GM23338 (cell line): Measurements from ENCODE around the gene COL4A2. TPM values are rescaled to one million over a fixed set of nuclear protein-coding genes. Genes with fewer than 3 reads are reported as not detected.

ENCODE experiments used
- ATAC-seq: fragments of 200-7000 bp; cut with Tn5 transposase; 3 replicates; pipeline ENCODE4 v1.9.1; 2020
- DNase-seq: peaks from one replicate; pipeline ENCODE4 v3.0.0-alpha.2; 2015; ENCODE audit warnings: low spot score
- H2AFZ ChIP-seq: fragments of 200-600 bp; sonication (generic); 2 replicates; pipeline ENCODE4 v1.8.0; 2016; ENCODE audit warnings: antibody characterized with exemption, mild to moderate bottlenecking, moderate library complexity
- H3F3A ChIP-seq: fragments of 200-600 bp; sonication (generic); replicated peaks from 2 replicates; pipeline ENCODE4 v1.8.0; 2017; ENCODE audit warnings: antibody characterized with exemption, mixed run types, low read depth
- H3K27ac ChIP-seq: fragments of 200-600 bp; sonication (generic); 2 replicates; pipeline ENCODE4 v1.6.1; 2016; ENCODE audit warnings: low read depth
- H3K27me3 ChIP-seq: fragments of 200-600 bp; sonication (generic); 2 replicates; pipeline ENCODE4 v1.8.0; 2016; ENCODE audit warnings: mild to moderate bottlenecking, mixed run types, moderate library complexity; ENCODE audit not compliant: insufficient read depth
- H3K36me3 ChIP-seq: fragments of 200-600 bp; sonication (generic); 2 replicates; pipeline ENCODE4 v1.8.0; 2016; ENCODE audit warnings: mild to moderate bottlenecking; ENCODE audit not compliant: insufficient read depth
- H3K4me1 ChIP-seq: fragments of 200-600 bp; sonication (generic); 2 replicates; pipeline ENCODE4 v1.8.0; 2016; ENCODE audit warnings: mild to moderate bottlenecking, moderate library complexity; ENCODE audit not compliant: insufficient read depth
- H3K4me2 ChIP-seq: fragments of 200-600 bp; sonication (generic); 2 replicates; pipeline ENCODE4 v1.7.1; 2017; ENCODE audit warnings: mixed run types
- H3K4me3 ChIP-seq: fragments of 200-600 bp; sonication (generic); 2 replicates; pipeline ENCODE4 v1.6.1; 2016; ENCODE audit warnings: mixed run types
- H3K79me2 ChIP-seq: fragments of 200-600 bp; sonication (generic); replicated peaks from 2 replicates; pipeline ENCODE4 v1.8.0; 2017; ENCODE audit warnings: mild to moderate bottlenecking; ENCODE audit not compliant: insufficient read depth
- H3K9me2 ChIP-seq: fragments of 200-600 bp; sonication (generic); 2 replicates; pipeline ENCODE4 v1.8.0; 2017; ENCODE audit not compliant: insufficient read depth
- H4K20me1 ChIP-seq: fragments of 200-600 bp; sonication (generic); replicated peaks from 2 replicates; pipeline ENCODE4 v1.8.0; 2017; ENCODE audit warnings: mild to moderate bottlenecking; ENCODE audit not compliant: insufficient read depth
- H3K27ac Mint-ChIP-seq: 2 replicates; pipeline ENCODE4 v1.8.0; 2020; ENCODE audit warnings: inconsistent platforms, mild to moderate bottlenecking, moderate library complexity, mixed read lengths
- H3K27me3 Mint-ChIP-seq: 3 replicates; pipeline ENCODE4 v1.8.0; 2022; ENCODE audit warnings: low read depth, mild to moderate bottlenecking, moderate library complexity, mixed read lengths, inconsistent platforms; ENCODE audit not compliant: insufficient read depth, poor library complexity
- H3K36me3 Mint-ChIP-seq: 3 replicates; pipeline ENCODE4 v1.8.0; 2021; ENCODE audit warnings: low read depth, mild to moderate bottlenecking, inconsistent platforms, moderate library complexity, mixed read lengths
- H3K4me1 Mint-ChIP-seq: 3 replicates; pipeline ENCODE4 v1.8.0; 2020; ENCODE audit warnings: mild to moderate bottlenecking, inconsistent platforms, mixed read lengths
- H3K4me3 Mint-ChIP-seq: 3 replicates; pipeline ENCODE4 v1.8.0; 2021; ENCODE audit warnings: moderate library complexity, mild to moderate bottlenecking, inconsistent platforms, mixed read lengths
- H3K9me3 Mint-ChIP-seq: 3 replicates; pipeline ENCODE4 v1.8.0; 2020; ENCODE audit warnings: moderate library complexity, mild to moderate bottlenecking, inconsistent platforms, mixed read lengths
- CREB1 ChIP-seq: fragments of 250-450 bp; sonication (Bioruptor Pico); IDR thresholded peaks from 2 replicates; pipeline ENCODE4 v1.5.0; 2020; ENCODE audit warnings: low read depth, mild to moderate bottlenecking, moderate library complexity
- CTCF ChIP-seq, 2 experiments: fragments of 200-600 bp in 1 of 2; sonication (generic) in 1 of 2; conservative IDR thresholded peaks; 2 replicates each; pipeline versions ENCODE4 v1.5.1 to v1.6.1; 2016 to 2017; ENCODE audit warnings: antibody characterized with exemption in 2 of 2, low read depth in 2 of 2, mild to moderate bottlenecking in 2 of 2, moderate library complexity in 1 of 2
- ETS1 ChIP-seq: IDR thresholded peaks from 2 replicates; pipeline ENCODE4 v1.6.1; 2016; ENCODE audit warnings: antibody characterized with exemption
- EZH2 ChIP-seq: fragments of 200-600 bp; sonication (generic); IDR thresholded peaks from one replicate; pipeline ENCODE4 v1.8.0; 2017; ENCODE audit warnings: antibody characterized with exemption, mild to moderate bottlenecking, low read depth; ENCODE audit not compliant: unreplicated experiment
- EZH2phosphoT487 ChIP-seq: fragments of 200-600 bp; sonication (generic); IDR thresholded peaks from one replicate; pipeline ENCODE4 v1.8.1; 2018; ENCODE audit warnings: antibody characterized with exemption; ENCODE audit not compliant: unreplicated experiment
- JUNB ChIP-seq: IDR thresholded peaks from one replicate; pipeline ENCODE4 v1.6.1; 2016; ENCODE audit warnings: antibody characterized with exemption; ENCODE audit not compliant: unreplicated experiment
- NANOG ChIP-seq: IDR thresholded peaks from 2 replicates; pipeline ENCODE4 v1.6.1; 2016; ENCODE audit warnings: antibody characterized with exemption, borderline replicate concordance
- POLR2AphosphoS5 ChIP-seq: IDR thresholded peaks from 2 replicates; pipeline ENCODE4 v1.6.1; 2016; ENCODE audit warnings: antibody characterized with exemption, low read depth
- STAT1 ChIP-seq: IDR thresholded peaks from one replicate; pipeline ENCODE4 v1.6.1; 2016; ENCODE audit warnings: antibody characterized with exemption; ENCODE audit not compliant: unreplicated experiment
- ZNF114 ChIP-seq: fragments of 250-450 bp; sonication (Bioruptor Pico); IDR thresholded peaks from 2 replicates; pipeline ENCODE4 v1.5.0; 2020; ENCODE audit warnings: mild to moderate bottlenecking, moderate library complexity
- ZNF331 ChIP-seq: fragments of 250-450 bp; sonication (Bioruptor Pico); IDR thresholded peaks from 2 replicates; pipeline ENCODE4 v1.5.0; 2020; ENCODE audit warnings: low read depth, mild to moderate bottlenecking, moderate library complexity
- ZNF462 ChIP-seq: fragments of 250-450 bp; sonication (Bioruptor Pico); IDR thresholded peaks from 2 replicates; pipeline ENCODE4 v1.5.0; 2020; ENCODE audit warnings: mild to moderate bottlenecking, moderate library complexity
- polyA plus RNA-seq: library from polyadenylated mRNA; unstranded; fragments of >200 nt; fragmentation: Nextera tagmentation; extraction: Ambion mirVana; gene quantifications from 2 replicates; pipeline ENCODE4 v1.2.1, GENCODE V29; 2016
- total RNA-seq: library from RNA; depleted of rRNA; stranded (reverse); fragments of >200 nt; shearing (Covaris generic); gene quantifications from 2 replicates; pipeline ENCODE4 v1.2.3, GENCODE V29; 2014
- TF ChIP-seq, protein P1 (sequence below): IDR thresholded peaks from one replicate; pipeline ENCODE4 v1.6.1; 2018; ENCODE audit warnings: antibody characterized with exemption; ENCODE audit not compliant: unreplicated experiment

COL4A2 gene
- total and polyA plus RNA-seq, 2 experiments from 2014 or later = 37.4 to 131 TPM

- Histone ChIP-seq H3K4me1 (peaks cover 25% of the 10 kb centered on the region), H3K9me2 (peaks cover 3% of the 10 kb centered on the region; the same call in 1 of the 2 replicates), H3K27me3 (no peaks in the 10 kb centered on the region), H4K20me1 (no peaks in the 10 kb centered on the region), H3K27ac (no peak overlapping the region), H3K4me3 (no peak overlapping the region), H3K4me2 (no peak overlapping the region), H3F3A (peaks cover 8% of the 10 kb centered on the region; the same call in 1 of the 2 replicates), H3K36me3 (no peaks in the 10 kb centered on the region), H3K79me2 (peaks cover 5% of the 10 kb centered on the region; the same call in 1 of the 2 replicates), H2AFZ (no peak overlapping the region)
- no peak overlapping the region for H3K4me3 Mint-ChIP-seq
- H3K27me3 Mint-ChIP-seq = no peaks in the 10 kb centered on the region
- no peak for ATAC-seq
- TF ChIP-seq POLR2AphosphoS5 (no peak), EZH2 (no peak), ETS1 (no peak), CTCF (conservative IDR thresholded peaks at IDR 0.05; ENCODE audit: low read depth in 2 of 2) (no peak), CREB1 (CRISPR knock-in tag) (no peak), JUNB (no peak), NANOG (no peak), ZNF114 (CRISPR knock-in tag) (no peak), EZH2phosphoT487 (no peak), STAT1 (no peak), ZNF462 (no peak), ZNF331 (CRISPR knock-in tag) (no peak)
- TF ChIP-seq, protein P1, sequence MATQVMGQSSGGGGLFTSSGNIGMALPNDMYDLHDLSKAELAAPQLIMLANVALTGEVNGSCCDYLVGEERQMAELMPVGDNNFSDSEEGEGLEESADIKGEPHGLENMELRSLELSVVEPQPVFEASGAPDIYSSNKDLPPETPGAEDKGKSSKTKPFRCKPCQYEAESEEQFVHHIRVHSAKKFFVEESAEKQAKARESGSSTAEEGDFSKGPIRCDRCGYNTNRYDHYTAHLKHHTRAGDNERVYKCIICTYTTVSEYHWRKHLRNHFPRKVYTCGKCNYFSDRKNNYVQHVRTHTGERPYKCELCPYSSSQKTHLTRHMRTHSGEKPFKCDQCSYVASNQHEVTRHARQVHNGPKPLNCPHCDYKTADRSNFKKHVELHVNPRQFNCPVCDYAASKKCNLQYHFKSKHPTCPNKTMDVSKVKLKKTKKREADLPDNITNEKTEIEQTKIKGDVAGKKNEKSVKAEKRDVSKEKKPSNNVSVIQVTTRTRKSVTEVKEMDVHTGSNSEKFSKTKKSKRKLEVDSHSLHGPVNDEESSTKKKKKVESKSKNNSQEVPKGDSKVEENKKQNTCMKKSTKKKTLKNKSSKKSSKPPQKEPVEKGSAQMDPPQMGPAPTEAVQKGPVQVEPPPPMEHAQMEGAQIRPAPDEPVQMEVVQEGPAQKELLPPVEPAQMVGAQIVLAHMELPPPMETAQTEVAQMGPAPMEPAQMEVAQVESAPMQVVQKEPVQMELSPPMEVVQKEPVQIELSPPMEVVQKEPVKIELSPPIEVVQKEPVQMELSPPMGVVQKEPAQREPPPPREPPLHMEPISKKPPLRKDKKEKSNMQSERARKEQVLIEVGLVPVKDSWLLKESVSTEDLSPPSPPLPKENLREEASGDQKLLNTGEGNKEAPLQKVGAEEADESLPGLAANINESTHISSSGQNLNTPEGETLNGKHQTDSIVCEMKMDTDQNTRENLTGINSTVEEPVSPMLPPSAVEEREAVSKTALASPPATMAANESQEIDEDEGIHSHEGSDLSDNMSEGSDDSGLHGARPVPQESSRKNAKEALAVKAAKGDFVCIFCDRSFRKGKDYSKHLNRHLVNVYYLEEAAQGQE = no peak
- H3K36me3 Mint-ChIP-seq = peaks cover 19% of the 10 kb centered on the region
- H3K27ac Mint-ChIP-seq = no peak overlapping the region
- peaks cover 29% of the 10 kb centered on the region for H3K4me1 Mint-ChIP-seq
- H3K9me3 Mint-ChIP-seq = peaks cover 11% of the 10 kb centered on the region; the same call in 2 of the 3 replicates
- no peak for DNase-seq
Measured at GRCh38 chr13:110390567-110390966, 83.5 kb downstream of the COL4A2 start.
